SHP77 treated with DMSO at 0.1 percent for 48 hours (cell line): ENCODE measurements around the gene KHDC4.

Experiments
- DNase-seq: peaks from one replicate; lab custom pipeline; 2025; lab: John Stamatoyannopoulos, UW

Gene KHDC4

GRCh38 chr1:155969377-155969791 lies 35.2 kb upstream of the KHDC4 start:
- no peak for DNase-seq

- no peak for DNase-seq
Measured at GRCh38 chr1:155968670-155969069, 34.5 kb upstream of the KHDC4 start.

GRCh38 chr1:155968051-155968400 lies 33.8 kb upstream of the KHDC4 start:
- no peak for DNase-seq

- no peak for DNase-seq
Measured at GRCh38 chr1:155967341-155968050, 33.3 kb upstream of the KHDC4 start.

- DNase-seq: no peak
Measured at GRCh38 chr1:155966750-155967149, 32.5 kb upstream of the KHDC4 start.

- no peak for DNase-seq
Measured at GRCh38 chr1:155966135-155966534, 31.9 kb upstream of the KHDC4 start.

GRCh38 chr1:155964193-155964592 lies 30.0 kb upstream of the KHDC4 start:
- no peak for DNase-seq

GRCh38 chr1:155962599-155963211 lies 28.5 kb upstream of the KHDC4 start:
- DNase-seq: no peak

GRCh38 chr1:155961937-155962336 lies 27.7 kb upstream of the KHDC4 start:
- no peak for DNase-seq

GRCh38 chr1:155960081-155960745 lies 26.0 kb upstream of the KHDC4 start:
- DNase-seq: no peak

- DNase-seq: no peak
Measured at GRCh38 chr1:155957411-155957915, 23.2 kb upstream of the KHDC4 start.

GRCh38 chr1:155954645-155955044 lies 20.4 kb upstream of the KHDC4 start:
- no peak for DNase-seq

GRCh38 chr1:155952505-155952890 lies 18.3 kb upstream of the KHDC4 start:
- DNase-seq: no peak

- DNase-seq: no peak
Measured at GRCh38 chr1:155951753-155952504, 17.7 kb upstream of the KHDC4 start.

- DNase-seq: no peak
Measured at GRCh38 chr1:155950829-155951228, 16.6 kb upstream of the KHDC4 start.

- DNase-seq: no peak
Measured at GRCh38 chr1:155947741-155948140, 13.5 kb upstream of the KHDC4 start.

GRCh38 chr1:155947292-155947691 lies 13.1 kb upstream of the KHDC4 start:
- DNase-seq: no peak

GRCh38 chr1:155946633-155947219 lies 12.5 kb upstream of the KHDC4 start:
- no peak for DNase-seq

- DNase-seq: no peak
Measured at GRCh38 chr1:155944444-155944799, 10.2 kb upstream of the KHDC4 start.

- no peak for DNase-seq
Measured at GRCh38 chr1:155942578-155943141, 8.4 kb upstream of the KHDC4 start.

GRCh38 chr1:155941845-155942531 lies 7.8 kb upstream of the KHDC4 start:
- no peak for DNase-seq
